ENCODE measurements around the gene ISG15.
"Not testable (repeated sequence)": the region's sequence is repeated elsewhere in the genome, so short reads cannot be mapped to it uniquely, and the experiment has no call there.

The ISG15 gene

GRCh38 chr1:1005774-1006304 lies 7.5 kb upstream of the ISG15 start:
- no peak for DNase-seq (ENCODE audit: low read depth)
- H3K4me3 ChIP-seq (ENCODE audit: control insufficient read depth, low read depth, low read length) = no peak overlapping the region
- no peak for TF ChIP-seq CTCF (conservative IDR thresholded peaks at IDR 0.05; ENCODE audit: control insufficient read depth, insufficient read depth, low read depth, low read length)

- DNase-seq (ENCODE audit: low read depth) = no peak
- H3K4me3 ChIP-seq (ENCODE audit: control insufficient read depth, low read depth, low read length) = no peak overlapping the region
- TF ChIP-seq CTCF (conservative IDR thresholded peaks at IDR 0.05; ENCODE audit: control insufficient read depth, insufficient read depth, low read depth, low read length) = no peak
These were observed 6.8 kb upstream of the ISG15 start for GRCh38 chr1:1006305-1007159.

GRCh38 chr1:1010131-1010530 lies 3.2 kb upstream of the ISG15 start:
- not testable (repeated sequence) for DNase-seq (ENCODE audit: low read depth); H3K4me3 ChIP-seq (ENCODE audit: control insufficient read depth, low read depth, low read length)

- no peak overlapping the region for H3K4me3 ChIP-seq (ENCODE audit: control insufficient read depth, low read depth, low read length)
- no peak for DNase-seq (ENCODE audit: low read depth)
- TF ChIP-seq CTCF (conservative IDR thresholded peaks at IDR 0.05; ENCODE audit: control insufficient read depth, insufficient read depth, low read depth, low read length) = no peak
These were observed 1.8 kb upstream of the ISG15 start for GRCh38 chr1:1011396-1011949.

- DNase-seq (ENCODE audit: low read depth) = not testable (repeated sequence)
These were observed 577 bp upstream of the ISG15 start for GRCh38 chr1:1012736-1013104.

GRCh38 chr1:1013922-1014648 lies 788 bp downstream of the ISG15 start:
- peak overlapping the region; percentile 73 for H3K4me3 ChIP-seq (ENCODE audit: control insufficient read depth, low read depth, low read length)
- TF ChIP-seq CTCF (conservative IDR thresholded peaks at IDR 0.05; ENCODE audit: control insufficient read depth, insufficient read depth, low read depth, low read length) = no peak
- peak; percentile 28 for DNase-seq (ENCODE audit: low read depth)

More at GRCh38 chr1:1012736-1013104, 577 bp upstream of the ISG15 start:
- H3K4me3 ChIP-seq (ENCODE audit: control insufficient read depth, low read depth, low read length) = peak overlapping the region; percentile 73

- H3K4me3 ChIP-seq (ENCODE audit: control insufficient read depth, low read depth, low read length) = no peak overlapping the region
- no peak for DNase-seq (ENCODE audit: low read depth)
- TF ChIP-seq CTCF (conservative IDR thresholded peaks at IDR 0.05; ENCODE audit: control insufficient read depth, insufficient read depth, low read depth, low read length) = peak; percentile 29
These were observed 1.7 kb downstream of the ISG15 start for GRCh38 chr1:1014799-1015681.

- not testable (repeated sequence) for H3K4me3 ChIP-seq (ENCODE audit: control insufficient read depth, low read depth, low read length); DNase-seq (ENCODE audit: low read depth)
These were observed 4.4 kb downstream of the ISG15 start for GRCh38 chr1:1017397-1018320.

GRCh38 chr1:1018321-1018685 lies 5.0 kb downstream of the ISG15 start:
- DNase-seq (ENCODE audit: low read depth); H3K4me3 ChIP-seq (ENCODE audit: control insufficient read depth, low read depth, low read length): not testable (repeated sequence)

All from fibroblast of mammary gland (primary cell).